Chondrocyte (in vitro differentiated cells): ENCODE results near the gene TSC22D3. TPM values are rescaled to one million over a fixed set of nuclear protein-coding genes. Genes with fewer than 3 reads are reported as not detected.

Experiments
- DNase-seq: peaks from one replicate; pipeline ENCODE4 v3.0.0; 2021; ENCODE audit warnings: mixed read lengths, low spot score
- H3K27ac Mint-ChIP-seq: one replicate; pipeline ENCODE4 v1.8.0; 2021; ENCODE audit warnings: mild to moderate bottlenecking, moderate library complexity, mixed read lengths; ENCODE audit not compliant: unreplicated experiment
- H3K27me3 Mint-ChIP-seq: 2 replicates; pipeline ENCODE4 v1.8.0; 2021; ENCODE audit warnings: low read depth, mixed read lengths
- H3K36me3 Mint-ChIP-seq: 2 replicates; pipeline ENCODE4 v1.8.0; 2021; ENCODE audit warnings: low read depth, mixed read lengths
- H3K4me1 Mint-ChIP-seq: 2 replicates; pipeline ENCODE4 v1.8.0; 2021; ENCODE audit warnings: low read depth, mild to moderate bottlenecking, mixed read lengths
- H3K4me3 Mint-ChIP-seq: one replicate; pipeline ENCODE4 v1.8.0; 2021; ENCODE audit warnings: mild to moderate bottlenecking, moderate library complexity, mixed read lengths; ENCODE audit not compliant: unreplicated experiment
- H3K9me3 Mint-ChIP-seq: 2 replicates; pipeline ENCODE4 v1.8.0; 2021; ENCODE audit warnings: low read depth, mixed read lengths
- CTCF ChIP-seq: fragments of 200-600 bp; sonication (generic); IDR thresholded peaks from 2 replicates; pipeline ENCODE4 v1.5.0; 2021; ENCODE audit warnings: antibody characterized with exemption, mild to moderate bottlenecking, moderate library complexity
- total RNA-seq: library from RNA; stranded (reverse); gene quantifications from 3 replicates; pipeline ENCODE4 v1.2.1, GENCODE V29; 2021

TSC22D3 gene
- total RNA-seq, 1 donor from 2014 or later = 191 TPM

- H3K36me3 Mint-ChIP-seq = peaks cover 4% of the 10 kb centered on the region
- DNase-seq = no peak
- no peak overlapping the region for H3K4me3 Mint-ChIP-seq
- TF ChIP-seq CTCF = no peak
- H3K27ac Mint-ChIP-seq = no peak overlapping the region
- no peaks in the 10 kb centered on the region for H3K27me3 Mint-ChIP-seq
- H3K4me1 Mint-ChIP-seq = peaks cover 16% of the 10 kb centered on the region
- H3K9me3 Mint-ChIP-seq = no peaks in the 10 kb centered on the region
Observed at GRCh38 chrX:107769581-107770317, 5.8 kb downstream of the TSC22D3 start.

DNA sequence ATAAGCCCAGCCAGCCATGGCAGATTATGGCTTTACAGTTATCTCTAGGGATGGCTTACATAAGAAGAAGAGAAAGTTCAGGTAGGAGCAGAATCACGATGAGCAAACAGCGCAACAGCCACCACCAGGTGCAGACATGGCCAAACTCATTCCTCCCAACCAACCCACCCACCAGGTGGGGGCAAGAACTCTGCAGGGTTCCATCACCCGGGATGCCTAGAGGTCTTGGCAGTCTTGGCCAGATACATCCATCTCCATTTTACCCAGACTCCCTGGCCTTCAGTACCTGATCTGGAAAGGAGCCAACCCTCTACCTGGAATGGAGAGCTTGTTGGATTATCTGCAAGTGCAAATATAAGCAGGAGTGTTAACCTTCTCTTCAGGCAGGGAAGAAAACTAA, 7.5 kb downstream of the TSC22D3 start:
- no peak for DNase-seq
- Mint-ChIP-seq H3K36me3 (peaks cover 1% of the 10 kb centered on the region), H3K27me3 (no peaks in the 10 kb centered on the region), H3K4me1 (peaks cover 6% of the 10 kb centered on the region), H3K9me3 (no peaks in the 10 kb centered on the region), H3K4me3 (no peak overlapping the region), H3K27ac (no peak overlapping the region)
- no peak for TF ChIP-seq CTCF

DNA sequence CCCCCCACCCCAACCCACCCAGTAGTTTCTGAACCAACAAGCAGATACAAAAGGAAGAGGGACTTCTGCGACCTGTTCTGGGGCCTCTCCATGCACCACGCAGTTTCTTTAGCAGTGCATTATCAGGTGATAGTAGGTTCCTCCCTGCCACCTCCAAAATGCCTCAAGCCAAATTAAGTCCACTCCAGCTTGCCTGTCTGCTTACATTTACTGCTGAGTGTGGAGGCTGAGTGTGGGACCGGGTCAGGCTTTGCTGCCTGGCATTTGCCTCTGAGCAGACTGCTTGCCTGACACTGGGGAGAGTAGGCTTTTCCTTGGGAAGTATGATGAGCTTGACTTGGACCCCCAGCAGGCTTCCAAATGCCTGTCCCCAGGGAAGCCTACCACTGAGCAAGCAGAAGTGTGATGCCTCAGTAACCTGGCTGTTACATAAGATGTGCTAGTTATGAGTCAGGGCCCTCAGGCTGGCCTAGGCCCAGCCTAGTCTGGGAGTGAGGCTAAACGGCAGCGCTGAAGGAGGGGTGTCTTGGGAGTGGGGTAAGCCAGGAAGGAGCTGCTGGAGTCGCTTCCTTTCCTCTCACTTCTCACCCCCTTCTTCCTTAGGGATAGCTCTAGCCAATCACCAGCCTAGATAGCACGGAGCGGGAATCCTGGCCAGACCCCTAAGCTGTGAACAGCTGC, 9.0 kb downstream of the TSC22D3 start:
- Mint-ChIP-seq H3K4me1 (peaks cover 6% of the 10 kb centered on the region), H3K27ac (no peak overlapping the region), H3K27me3 (no peaks in the 10 kb centered on the region), H3K4me3 (no peak overlapping the region), H3K36me3 (no peaks in the 10 kb centered on the region), H3K9me3 (no peaks in the 10 kb centered on the region)
- no peak for DNase-seq
- no peak for TF ChIP-seq CTCF

GRCh38 chrX:107764845-107765608, 10.6 kb downstream of the TSC22D3 start:
- Mint-ChIP-seq H3K27ac (no peak overlapping the region), H3K4me1 (peaks cover 6% of the 10 kb centered on the region), H3K36me3 (peaks cover 2% of the 10 kb centered on the region), H3K4me3 (no peak overlapping the region), H3K27me3 (no peaks in the 10 kb centered on the region), H3K9me3 (no peaks in the 10 kb centered on the region)
- no peak for TF ChIP-seq CTCF
- DNase-seq = no peak

DNA sequence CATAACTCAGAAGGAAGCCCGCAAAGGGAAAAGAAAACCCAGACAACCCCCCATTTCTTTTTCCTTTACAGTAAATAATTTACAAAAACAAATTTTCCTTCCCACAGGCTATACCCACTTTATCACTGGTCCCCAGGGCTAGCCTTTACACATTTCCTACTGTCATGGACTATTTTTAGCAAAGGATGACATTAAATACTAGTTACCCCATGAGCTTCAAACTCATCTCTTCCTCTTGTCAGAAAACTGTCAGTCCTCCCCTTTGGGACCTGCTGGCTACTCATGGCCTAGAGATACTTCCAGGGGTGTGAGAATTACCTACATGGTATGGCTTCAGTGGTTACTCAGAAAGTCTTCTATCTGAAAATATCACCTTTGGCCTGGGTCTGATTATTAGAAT, 11.9 kb downstream of the TSC22D3 start:
- H3K27ac Mint-ChIP-seq = no peak overlapping the region
- no peak for DNase-seq
- H3K9me3 Mint-ChIP-seq = no peaks in the 10 kb centered on the region
- TF ChIP-seq CTCF = no peak
- no peaks in the 10 kb centered on the region for H3K27me3 Mint-ChIP-seq
- H3K4me3 Mint-ChIP-seq = no peak overlapping the region
- H3K4me1 Mint-ChIP-seq = peaks cover 6% of the 10 kb centered on the region
- peaks cover 3% of the 10 kb centered on the region for H3K36me3 Mint-ChIP-seq
